GM12873 (cell line): ENCODE measurements around the gene KRT36.

ENCODE experiments used
- CTCF ChIP-seq: IDR thresholded peaks from 2 replicates; pipeline ENCODE4 v1.5.1; 2012; ENCODE audit warnings: low read depth, mild to moderate bottlenecking, moderate library complexity, low read length, control low read depth; ENCODE audit not compliant: insufficient read depth; ENCODE audit errors: missing control alignments

The KRT36 gene

GRCh38 chr17:41489531-41489930 lies at the start of gene KRT36:
Gene KRT36, minus strand, starts transcription at chr17:41489910. Its CDS starts 46 bp downstream, at chr17:41489864.
- TF ChIP-seq CTCF, result no peak

GRCh38 chr17:41539071-41539492 lies 49.4 kb upstream of the KRT36 start:
- TF ChIP-seq CTCF, result no peak

GRCh38 chr17:41538565-41538991 lies 48.9 kb upstream of the KRT36 start:
- no peak for TF ChIP-seq CTCF

GRCh38 chr17:41537990-41538389 lies 48.3 kb upstream of the KRT36 start:
- no peak for TF ChIP-seq CTCF

GRCh38 chr17:41537614-41537954 lies 47.9 kb upstream of the KRT36 start:
- TF ChIP-seq CTCF, result no peak

- no peak for TF ChIP-seq CTCF
Observed at GRCh38 chr17:41536741-41537613, 47.3 kb upstream of the KRT36 start.

- no peak for TF ChIP-seq CTCF
Observed at GRCh38 chr17:41535764-41536481, 46.2 kb upstream of the KRT36 start.
